Mesenchymal stem cell (in vitro differentiated cells and primary cell): ENCODE data around the gene CD300LF.

Experiments used
- DNase-seq: peaks from one replicate; pipeline ENCODE4 v3.0.0-alpha.2; 2013
- H2AFZ ChIP-seq: one replicate; pipeline ENCODE4 v1.6.1; 2013; ENCODE audit warnings: low read depth, mild to moderate bottlenecking, control low read depth, inconsistent platforms, low read length, moderate library complexity
- H2AK5ac ChIP-seq: 2 replicates; pipeline ENCODE4 v1.6.1; 2013; ENCODE audit warnings: low read length, moderate library complexity, mild to moderate bottlenecking, inconsistent platforms; ENCODE audit not compliant: severe bottlenecking
- H2BK120ac ChIP-seq: one replicate; pipeline ENCODE4 v1.6.1; 2013; ENCODE audit warnings: low read depth, mild to moderate bottlenecking, inconsistent platforms, low read length, moderate library complexity
- H2BK12ac ChIP-seq, 2 experiments: one replicate each; pipeline ENCODE4 v1.6.1; 2013; ENCODE audit warnings: inconsistent platforms in 2 of 2, low read length in 2 of 2, mild to moderate bottlenecking in 2 of 2, moderate library complexity in 2 of 2, control low read depth in 1 of 2
- H2BK15ac ChIP-seq: one replicate; pipeline ENCODE4 v1.6.1; 2013; ENCODE audit warnings: mild to moderate bottlenecking, low read depth, inconsistent platforms; ENCODE audit not compliant: poor library complexity, severe bottlenecking
- H2BK5ac ChIP-seq: 2 replicates; pipeline ENCODE4 v1.6.1; 2013; ENCODE audit warnings: low read depth, mild to moderate bottlenecking, low read length, control low read depth, inconsistent platforms; ENCODE audit not compliant: poor library complexity, severe bottlenecking
- H3K14ac ChIP-seq, 2 experiments: one replicate each; pipeline ENCODE4 v1.6.1; 2013; ENCODE audit warnings: inconsistent platforms in 2 of 2, low read length in 2 of 2, control low read depth in 1 of 2, mild to moderate bottlenecking in 1 of 2, moderate library complexity in 1 of 2
- H3K18ac ChIP-seq, 2 experiments: one replicate each; pipeline ENCODE4 v1.6.1; 2013; ENCODE audit warnings: inconsistent platforms in 2 of 2, low read length in 2 of 2, control low read depth in 1 of 2, low read depth in 1 of 2, mild to moderate bottlenecking in 1 of 2
- H3K23ac ChIP-seq, 2 experiments: one replicate each; pipeline ENCODE4 v1.6.1; 2013; ENCODE audit warnings: inconsistent platforms in 2 of 2, low read length in 2 of 2, mild to moderate bottlenecking in 2 of 2, moderate library complexity in 2 of 2, control low read depth in 1 of 2
- H3K27ac ChIP-seq: 2 replicates; pipeline ENCODE4 v1.5.1; 2013; ENCODE audit warnings: mild to moderate bottlenecking, moderate library complexity, low read length, control low read depth, inconsistent platforms; ENCODE audit not compliant: poor library complexity, severe bottlenecking
- H3K27me3 ChIP-seq, 2 experiments: 2 replicates each; pipeline versions ENCODE4 v1.6.1 to v1.7.0; 2013; ENCODE audit warnings: low read length in 2 of 2, mild to moderate bottlenecking in 2 of 2, moderate library complexity in 2 of 2, control low read depth in 1 of 2, inconsistent platforms in 1 of 2; ENCODE audit not compliant: control insufficient read depth in 1 of 2, insufficient read depth in 1 of 2
- H3K36me3 ChIP-seq, 2 experiments: 2 replicates each; pipeline versions ENCODE4 v1.6.1 to v1.7.0; 2013; ENCODE audit warnings: low read length in 2 of 2, control low read depth in 1 of 2, inconsistent platforms in 1 of 2, low read depth in 1 of 2, mild to moderate bottlenecking in 1 of 2; ENCODE audit not compliant: insufficient read depth in 2 of 2, control insufficient read depth in 1 of 2
- H3K4ac ChIP-seq, 2 experiments: one replicate each; pipeline ENCODE4 v1.6.1; 2013; ENCODE audit warnings: inconsistent platforms in 2 of 2, low read length in 2 of 2, mild to moderate bottlenecking in 2 of 2, moderate library complexity in 2 of 2, control low read depth in 1 of 2, low read depth in 1 of 2
- H3K4me1 ChIP-seq: 2 replicates; pipeline ENCODE4 v1.6.1; 2013; ENCODE audit warnings: low read depth, low read length, control low read depth; ENCODE audit not compliant: control insufficient read depth, insufficient read depth
- H3K4me2 ChIP-seq: 2 replicates; pipeline ENCODE4 v1.6.1; 2013; ENCODE audit warnings: low read length, mild to moderate bottlenecking, inconsistent platforms; ENCODE audit not compliant: poor library complexity, severe bottlenecking
- H3K4me3 ChIP-seq, 2 experiments: 2 replicates each; pipeline versions ENCODE4 v1.5.1 to v1.7.0; 2013; ENCODE audit warnings: low read length in 2 of 2, mild to moderate bottlenecking in 2 of 2, control low read depth in 1 of 2, low read depth in 1 of 2; ENCODE audit not compliant: insufficient read depth in 1 of 2
- H3K79me1 ChIP-seq: replicated peaks from 2 replicates; pipeline ENCODE4 v1.6.1; 2013; ENCODE audit warnings: mild to moderate bottlenecking, control low read depth, low read length, inconsistent platforms; ENCODE audit not compliant: poor library complexity, severe bottlenecking
- H3K9ac ChIP-seq: 2 replicates; pipeline ENCODE4 v1.7.0; 2013; ENCODE audit warnings: mild to moderate bottlenecking, low read length, moderate library complexity
- H3K9me3 ChIP-seq: 2 replicates; pipeline ENCODE4 v1.7.0; 2013; ENCODE audit warnings: mild to moderate bottlenecking, low read length; ENCODE audit not compliant: control insufficient read depth
- H4K8ac ChIP-seq: one replicate; pipeline ENCODE4 v1.6.1; 2013; ENCODE audit warnings: inconsistent platforms, mild to moderate bottlenecking, low read length, moderate library complexity
- H4K91ac ChIP-seq: one replicate; pipeline ENCODE4 v1.6.1; 2013; ENCODE audit warnings: mild to moderate bottlenecking, low read length, inconsistent platforms
- WGBS: methylation state at CpG from one replicate; pipeline ENCODE4 v1.1.7; 2013; ENCODE audit warnings: mixed read lengths; 5-methylcytosine and 5-hydroxymethylcytosine counted together

Gene CD300LF

GRCh38 chr17:74670329-74670728 lies 42.4 kb downstream of the CD300LF start:
- H3K27ac ChIP-seq, result no peak overlapping the region
- H2AK5ac ChIP-seq, result no peak overlapping the region
- no peak for DNase-seq
- 68% methylated on average over 5 of the region's 6 CpGs for WGBS
- no peak overlapping the region for H2BK15ac ChIP-seq
- H3K4ac ChIP-seq, result no peak overlapping the region
- no peak overlapping the region for H3K14ac ChIP-seq
- no peak overlapping the region for H2BK12ac ChIP-seq
- H3K79me1 ChIP-seq, result no peaks in the 10 kb centered on the region
- H2AFZ ChIP-seq, result no peak overlapping the region
- H3K4me2 ChIP-seq, result no peak overlapping the region
- H4K91ac ChIP-seq, result no peak overlapping the region
- no peak overlapping the region for H2BK120ac ChIP-seq
- no peak overlapping the region for H3K18ac ChIP-seq
- no peak overlapping the region for H3K23ac ChIP-seq
- H3K36me3 ChIP-seq, result no peaks in the 10 kb centered on the region
- no peaks in the 10 kb centered on the region for H3K9me3 ChIP-seq
- no peak overlapping the region for H3K4me3 ChIP-seq
- no peak overlapping the region for H4K8ac ChIP-seq
- H3K27me3 ChIP-seq, result peaks cover 26 to 28% of the 10 kb centered on the region in 2 experiments
- H2BK5ac ChIP-seq, result no peak overlapping the region
- no peak overlapping the region for H3K9ac ChIP-seq
- peaks cover 2% of the 10 kb centered on the region for H3K4me1 ChIP-seq

DNA sequence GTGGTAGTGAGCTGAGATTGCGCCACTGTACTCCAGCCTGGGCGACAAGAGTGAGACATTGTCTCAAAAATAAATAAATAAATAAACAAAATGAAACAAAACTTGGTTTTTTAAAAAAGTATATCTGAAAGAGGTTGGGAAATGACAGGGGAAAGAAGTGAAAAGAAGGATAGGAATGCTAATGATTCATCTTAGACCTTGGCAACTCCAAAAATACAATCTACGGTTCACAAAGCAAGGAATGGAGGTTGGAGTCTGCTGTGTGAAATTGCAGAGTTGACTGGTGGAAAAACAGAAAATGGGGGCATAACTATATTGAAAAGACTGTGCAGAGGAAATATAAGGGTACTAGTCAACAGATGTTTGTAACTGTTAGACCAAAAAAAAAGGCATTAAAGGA lies 49.2 kb downstream of the CD300LF start:
- H3K9ac ChIP-seq, result no peak overlapping the region
- no peak overlapping the region for H2BK120ac ChIP-seq
- no peak overlapping the region for H3K4me3 ChIP-seq
- no peaks in the 10 kb centered on the region for H3K9me3 ChIP-seq
- no peak overlapping the region for H2BK15ac ChIP-seq
- H3K4ac ChIP-seq, result no peak overlapping the region
- H3K27me3 ChIP-seq, result peaks cover 23 to 27% of the 10 kb centered on the region in 2 experiments
- no peak overlapping the region for H3K14ac ChIP-seq
- H2BK5ac ChIP-seq, result no peak overlapping the region
- no peak overlapping the region for H4K8ac ChIP-seq
- 80% methylated on average over 1 of the region's 3 CpGs for WGBS
- H3K4me1 ChIP-seq, result no peaks in the 10 kb centered on the region
- no peak overlapping the region for H2AK5ac ChIP-seq
- H2BK12ac ChIP-seq, result no peak overlapping the region
- no peaks in the 10 kb centered on the region for H3K36me3 ChIP-seq
- H3K23ac ChIP-seq, result no peak overlapping the region
- H3K4me2 ChIP-seq, result no peak overlapping the region
- no peak overlapping the region for H3K27ac ChIP-seq
- no peak for DNase-seq
- H3K79me1 ChIP-seq, result no peaks in the 10 kb centered on the region
- no peak overlapping the region for H2AFZ ChIP-seq
- H4K91ac ChIP-seq, result no peak overlapping the region
- H3K18ac ChIP-seq, result no peak overlapping the region

GRCh38 chr17:74659889-74660288 lies 52.8 kb downstream of the CD300LF start:
- H3K27me3 ChIP-seq, result peaks cover 23 to 51% of the 10 kb centered on the region in 2 experiments
- no peaks in the 10 kb centered on the region for H3K9me3 ChIP-seq
- no peak overlapping the region for H4K8ac ChIP-seq
- H4K91ac ChIP-seq, result no peak overlapping the region
- 81% methylated on average over 3 of the region's 4 CpGs for WGBS
- H2BK5ac ChIP-seq, result no peak overlapping the region
- no peak overlapping the region for H2BK120ac ChIP-seq
- no peak overlapping the region for H3K9ac ChIP-seq
- no peak overlapping the region for H3K4me3 ChIP-seq
- no peaks in the 10 kb centered on the region for H3K79me1 ChIP-seq
- H2BK12ac ChIP-seq, result no peak overlapping the region
- H3K36me3 ChIP-seq, result no peaks in the 10 kb centered on the region
- H3K4me2 ChIP-seq, result no peak overlapping the region
- H2AFZ ChIP-seq, result no peak overlapping the region
- H2AK5ac ChIP-seq, result no peak overlapping the region
- H3K4me1 ChIP-seq, result no peaks in the 10 kb centered on the region
- no peak overlapping the region for H3K4ac ChIP-seq
- no peak overlapping the region for H3K18ac ChIP-seq
- no peak overlapping the region for H2BK15ac ChIP-seq
- no peak overlapping the region for H3K27ac ChIP-seq
- H3K23ac ChIP-seq, result no peak overlapping the region
- DNase-seq, result no peak
- H3K14ac ChIP-seq, result no peak overlapping the region

GRCh38 chr17:74658620-74659019 lies 54.1 kb downstream of the CD300LF start:
- no peak overlapping the region for H3K4ac ChIP-seq
- peaks cover 19 to 61% of the 10 kb centered on the region in 2 experiments for H3K27me3 ChIP-seq
- no peak overlapping the region for H2BK15ac ChIP-seq
- no peaks in the 10 kb centered on the region for H3K4me1 ChIP-seq
- H3K23ac ChIP-seq, result no peak overlapping the region
- no peak overlapping the region for H2BK5ac ChIP-seq
- no peak overlapping the region for H3K27ac ChIP-seq
- no peaks in the 10 kb centered on the region for H3K79me1 ChIP-seq
- DNase-seq, result no peak
- no peak overlapping the region for H3K9ac ChIP-seq
- no peak overlapping the region for H2BK12ac ChIP-seq
- no peak overlapping the region for H4K91ac ChIP-seq
- H3K4me3 ChIP-seq, result no peak overlapping the region
- 76% methylated on average over 5 of the region's 6 CpGs for WGBS
- no peak overlapping the region for H4K8ac ChIP-seq
- no peaks in the 10 kb centered on the region for H3K9me3 ChIP-seq
- H2BK120ac ChIP-seq, result no peak overlapping the region
- no peak overlapping the region for H3K4me2 ChIP-seq
- no peaks in the 10 kb centered on the region for H3K36me3 ChIP-seq
- no peak overlapping the region for H3K18ac ChIP-seq
- H3K14ac ChIP-seq, result no peak overlapping the region
- no peak overlapping the region for H2AK5ac ChIP-seq
- no peak overlapping the region for H2AFZ ChIP-seq
